HuH-7.5 (cell line): ENCODE data around the gene EVI5L.
A peak's percentile ranks its signal among the peaks of the same experiment; 100 is the strongest.
"Not testable (repeated sequence)": the region's sequence is repeated elsewhere in the genome, so short reads cannot be mapped to it uniquely, and the experiment has no call there.

Experiments used
- DNase-seq: peaks from one replicate; pipeline ENCODE4 v3.0.0; 2011; ENCODE audit warnings: low spot score

EVI5L gene

DNA sequence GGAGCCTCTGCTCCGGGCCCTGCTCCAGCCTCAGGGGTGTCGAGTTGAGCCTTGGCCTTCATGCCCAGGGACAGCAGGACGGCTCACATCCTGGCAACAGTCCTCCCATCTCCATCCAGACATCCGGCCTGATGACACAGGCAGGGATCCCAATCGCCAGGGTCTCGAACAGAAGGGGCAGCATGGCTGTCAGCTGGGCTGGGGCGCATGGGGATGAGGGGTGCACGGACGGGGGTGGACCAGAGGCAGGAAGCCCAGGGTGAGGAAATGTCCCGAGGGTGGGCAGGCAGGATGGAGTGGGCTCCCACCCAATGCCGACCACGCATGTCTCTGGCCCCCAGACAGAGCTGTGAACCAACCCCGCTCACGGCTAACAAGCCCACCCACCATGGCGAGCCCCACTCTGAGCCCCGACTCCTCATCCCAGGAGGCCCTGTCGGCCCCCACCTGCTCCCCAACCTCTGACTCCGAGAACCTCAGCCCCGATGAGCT is 16.2 kb downstream of the EVI5L start:
- DNase-seq, result no peak

GRCh38 chr19:7847664-7848063 is 17.6 kb downstream of the EVI5L start:
- no peak for DNase-seq

- DNase-seq, result no peak
Observed at GRCh38 chr19:7848779-7849457, 18.9 kb downstream of the EVI5L start.

GRCh38 chr19:7849631-7849999 is 19.6 kb downstream of the EVI5L start:
- DNase-seq, result no peak

GRCh38 chr19:7850000-7850813 is 20.2 kb downstream of the EVI5L start:
- DNase-seq, result no peak

DNA sequence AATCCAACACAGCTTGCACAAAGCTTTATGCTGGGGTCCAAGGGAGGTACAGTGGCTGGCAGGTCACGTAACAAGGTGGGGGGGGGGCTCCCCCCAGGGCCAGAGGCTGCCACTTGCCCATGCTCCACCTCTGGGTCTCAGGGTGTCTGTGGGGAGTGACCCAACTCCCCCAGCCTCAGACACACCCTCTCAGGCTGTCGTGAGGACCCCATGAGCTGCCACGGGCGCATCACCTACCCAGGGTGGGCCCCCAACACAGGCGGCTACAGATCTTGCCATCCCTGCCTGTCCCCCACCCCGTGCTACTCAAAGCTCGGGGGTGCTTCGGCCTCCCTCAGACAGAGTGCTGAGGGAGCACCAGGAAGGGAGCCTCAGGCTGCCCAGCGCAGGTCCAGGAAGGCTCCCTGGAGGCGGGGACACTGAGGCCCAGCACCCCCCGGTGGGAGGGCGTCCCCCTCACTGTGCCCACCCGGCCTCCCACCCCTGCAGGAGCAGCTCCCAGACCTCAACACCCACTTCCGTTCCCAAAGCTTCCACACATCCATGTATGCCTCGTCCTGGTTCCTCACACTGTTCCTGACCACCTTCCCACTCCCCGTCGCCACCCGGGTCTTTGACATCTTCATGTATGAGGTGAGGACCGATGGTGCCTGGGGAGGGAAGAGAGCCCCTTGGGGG is 21.1 kb downstream of the EVI5L start:
- no peak for DNase-seq

- DNase-seq, result no peak
Observed at GRCh38 chr19:7851623-7852500, 21.8 kb downstream of the EVI5L start.

DNA sequence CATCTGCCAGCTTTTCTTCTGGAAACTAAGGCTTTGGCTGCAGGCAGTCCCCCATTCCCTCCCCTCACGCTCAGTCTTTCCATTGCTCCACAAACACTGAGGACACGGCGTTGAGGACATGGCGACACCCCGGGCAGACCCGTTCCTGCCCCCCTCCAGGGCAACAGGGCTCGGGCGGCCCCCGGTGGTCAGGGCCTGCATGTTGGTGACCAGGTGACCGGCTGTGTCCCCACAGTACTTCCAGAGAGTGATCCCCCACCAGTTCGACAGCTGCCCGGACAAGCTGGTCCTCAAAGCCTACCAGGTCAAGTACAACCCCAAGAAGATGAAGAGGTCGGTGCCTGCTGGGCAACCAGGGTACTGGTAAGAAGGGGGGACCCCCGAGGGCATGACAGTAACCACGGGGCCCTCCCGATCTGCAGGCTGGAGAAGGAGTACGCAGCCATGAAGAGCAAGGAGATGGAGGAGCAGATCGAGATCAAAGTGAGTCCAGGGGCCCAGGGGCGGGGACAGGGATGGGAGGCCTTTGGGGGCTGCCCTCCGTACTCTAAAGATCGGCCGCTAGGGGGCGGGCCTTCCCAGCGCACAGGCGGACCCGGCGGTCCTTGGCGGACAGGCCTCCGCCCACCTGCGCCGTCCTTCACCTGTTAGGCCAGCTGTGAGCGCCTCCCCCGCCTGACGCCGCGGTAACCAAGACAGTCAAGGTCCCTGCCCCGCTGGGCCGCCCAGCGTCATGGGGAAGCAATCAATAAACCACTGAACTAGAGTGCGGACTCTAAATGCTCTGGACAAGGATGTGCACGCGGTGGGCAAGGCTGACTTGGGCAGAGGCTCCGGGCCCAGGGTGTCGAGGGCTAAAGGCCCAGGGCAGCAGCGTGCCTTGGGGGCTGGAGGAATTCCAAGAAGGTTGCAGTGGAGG is 23.1 kb downstream of the EVI5L start:
- peak; percentile 99 for DNase-seq

DNA sequence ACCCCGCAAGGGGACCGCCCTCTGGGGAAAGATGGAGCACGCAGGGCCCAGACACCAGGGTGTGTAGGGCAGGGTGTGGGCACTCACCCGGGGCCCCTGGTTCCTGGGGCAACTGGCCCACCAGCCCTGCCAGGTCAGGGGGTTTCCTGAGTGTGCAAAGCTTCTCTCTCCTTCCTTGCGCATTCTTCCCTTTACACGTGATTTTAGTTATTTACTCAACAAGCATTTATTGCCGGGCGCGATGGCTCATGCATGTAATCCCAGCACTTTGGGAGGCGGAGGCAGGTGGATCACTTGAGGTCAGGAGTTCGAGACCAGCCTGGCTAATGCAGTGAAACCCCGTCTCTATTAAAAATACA is 23.7 kb downstream of the EVI5L start:
- DNase-seq, result no peak

- DNase-seq, result no peak
Observed at GRCh38 chr19:7855426-7856108, 25.5 kb downstream of the EVI5L start.

GRCh38 chr19:7856109-7856591 is 26.1 kb downstream of the EVI5L start:
- no peak for DNase-seq

DNA sequence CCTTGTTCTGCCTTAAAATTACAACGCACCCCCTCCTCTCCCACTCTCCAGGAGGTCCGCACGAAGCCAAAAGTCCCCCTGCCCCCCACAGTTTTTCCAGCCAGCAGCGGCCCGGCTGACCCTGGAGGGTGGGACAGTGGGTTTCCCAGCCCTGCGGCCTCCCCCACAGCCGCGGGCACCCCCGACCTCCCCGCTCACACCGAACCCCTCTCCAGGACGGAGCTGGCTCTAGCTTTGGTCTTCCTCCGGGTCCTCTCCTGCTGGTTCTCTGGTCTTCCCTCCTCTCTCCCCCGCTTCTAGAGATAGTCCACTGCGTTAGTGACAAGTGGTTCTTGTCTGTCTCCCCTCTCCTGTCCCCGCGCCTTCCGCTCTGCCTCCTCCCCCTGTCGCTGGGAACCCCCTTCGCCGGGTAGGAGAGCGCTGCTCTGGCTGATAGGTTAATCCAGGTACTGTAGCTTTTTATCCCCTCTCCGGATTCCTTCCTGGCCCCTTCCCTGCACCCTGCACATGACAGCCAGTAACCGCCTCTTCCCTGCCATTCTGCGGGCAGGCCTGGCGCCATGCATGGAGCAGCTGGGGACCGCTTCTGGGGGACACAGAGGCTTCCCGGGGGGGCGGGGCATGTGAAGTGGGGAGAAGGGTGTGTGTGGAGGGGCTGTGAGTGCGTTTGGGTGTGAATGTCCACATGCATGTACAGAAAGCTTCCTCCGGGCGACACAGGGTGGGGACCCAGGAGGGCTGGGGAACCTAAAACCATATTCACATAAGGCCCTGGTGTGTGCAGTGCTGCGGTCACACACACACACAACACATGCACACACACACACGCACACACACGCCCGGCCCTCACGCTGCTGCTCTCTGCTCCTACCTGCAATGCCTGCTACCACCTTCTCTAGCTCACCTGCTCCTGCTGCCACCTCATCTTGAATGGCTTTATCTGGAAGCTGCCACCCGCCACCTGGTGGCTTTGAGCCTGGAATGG is 27.0 kb downstream of the EVI5L start:
- no peak for DNase-seq

DNA sequence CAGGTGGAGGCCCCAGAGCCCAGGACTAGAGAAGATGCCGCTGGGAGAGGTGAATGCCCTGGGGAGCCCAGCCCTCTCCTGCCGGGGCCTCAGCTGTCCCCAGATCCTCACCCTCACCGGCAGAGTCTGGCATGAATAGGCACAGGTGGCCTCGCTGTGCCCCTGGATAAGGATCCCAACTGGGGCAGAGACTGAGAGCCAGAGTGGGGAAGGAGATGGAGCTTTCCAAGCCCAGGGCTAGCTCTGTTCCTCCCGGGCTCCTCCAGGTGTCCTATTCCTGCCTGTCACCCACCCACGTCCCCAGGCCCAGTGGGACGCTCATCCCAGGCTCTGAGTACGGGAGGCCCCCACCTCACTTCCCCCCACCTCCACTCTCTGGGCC is 27.7 kb downstream of the EVI5L start:
- DNase-seq, result no peak

- no peak for DNase-seq
Observed at GRCh38 chr19:7858109-7858770, 28.2 kb downstream of the EVI5L start.

- DNase-seq, result not testable (repeated sequence)
Observed at GRCh38 chr19:7859087-7859486, 29.1 kb downstream of the EVI5L start.

DNA sequence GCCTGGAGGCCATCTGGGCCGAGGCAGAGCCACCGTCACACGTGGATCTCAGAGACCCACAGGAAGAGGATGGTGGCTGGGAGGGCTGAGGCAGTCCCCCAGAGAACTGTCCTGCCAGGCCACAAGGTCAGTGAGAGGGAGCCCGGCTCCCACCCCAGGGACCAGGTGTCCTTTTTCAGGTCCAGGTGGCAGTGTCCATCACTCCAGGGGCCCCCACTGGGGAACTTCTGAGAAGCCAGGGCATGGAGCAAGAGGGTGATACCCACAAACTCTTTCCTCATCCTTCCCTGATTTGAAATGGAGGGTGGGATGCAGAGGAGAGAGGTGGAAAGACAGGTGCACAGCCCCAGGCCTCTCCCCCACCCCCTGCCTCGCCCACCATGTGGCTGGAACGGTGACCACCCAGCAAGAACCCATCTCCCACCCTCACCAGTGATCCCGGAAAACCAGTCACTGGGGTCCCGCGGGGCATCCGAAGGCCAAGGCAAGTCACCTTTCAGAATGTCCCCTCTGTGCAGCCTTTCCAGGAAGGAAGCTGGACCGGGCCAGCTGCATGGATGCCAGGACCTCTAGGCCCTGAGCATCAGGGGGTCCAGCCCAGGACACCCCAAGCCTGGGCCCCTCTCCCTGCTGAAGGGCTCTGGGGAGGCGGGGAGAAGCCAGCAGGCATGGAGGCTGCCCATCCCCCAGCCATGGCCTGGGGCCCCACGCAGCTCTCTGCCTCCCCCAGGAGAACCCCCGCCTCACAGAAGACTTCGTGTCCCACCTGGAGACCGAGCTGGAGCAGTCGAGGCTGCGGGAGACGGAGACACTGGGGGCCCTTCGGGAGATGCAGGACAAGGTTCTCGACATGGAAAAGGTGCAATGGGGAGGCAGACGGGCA is 30.1 kb downstream of the EVI5L start:
- DNase-seq, result no peak
